K562 (cell line): Measurements from ENCODE around the gene SLC18B1. TPM values are rescaled to one million over a fixed set of nuclear protein-coding genes. Genes with fewer than 3 reads are reported as not detected.

Experiments
- ATAC-seq: fragments of 200-7000 bp; cut with Tn5 transposase; 3 replicates; pipeline ENCODE4 v1.9.1; 2020; ENCODE audit warnings: moderate library complexity
- BruUV-seq: library from RNA; stranded (reverse); fragments of 400-500 nt; replicated peaks from 2 replicates; lab custom pipeline; 2021; lab: Mats Ljungman, UMichigan
- CTCF ChIA-PET: fragments of 300-600 bp; formaldehyde crosslinking; extraction: SDS; loops from one replicate; lab custom pipeline; 2021; ENCODE audit warnings: low intra/inter-chr PET ratio; lab: Yijun Ruan, JAX
- POLR2A ChIA-PET: fragments of 300-600, 350-650 bp; sonication (Branson Sonifier 250); formaldehyde crosslinking; extraction: SDS; loops from one replicate; lab custom pipeline; 2021; ENCODE audit warnings: antibody characterized with exemption, inconsistent platforms; lab: Yijun Ruan, JAX
- DNase-seq, 4 experiments: peaks; one replicate each; pipeline versions ENCODE4 v3.0.0 to v3.0.0-alpha.2; 2011 to 2018; ENCODE audit warnings: low spot score in 3 of 4, mixed read lengths in 3 of 4; ENCODE audit errors: extremely low read depth in 1 of 4
- FAIRE-seq: peaks from 2 replicates; lab custom pipeline; 2011; peaks lifted over from hg19 to GRCh38; lab: Jason Lieb, UNC
- H2AFZ ChIP-seq: 2 replicates; pipeline ENCODE4 v1.6.0; 2011; ENCODE audit warnings: low read depth, low read length, control low read depth, inconsistent platforms
- H3K27ac ChIP-seq: fragments of 200-600 bp; 3 replicates; pipeline ENCODE4 v1.8.0; 2011; ENCODE audit warnings: low read depth, mild to moderate bottlenecking, control low read depth, inconsistent platforms, low read length, moderate library complexity, mixed read lengths; ENCODE audit errors: extremely low read depth
- H3K27me3 ChIP-seq, 2 experiments: fragments of 300-600 bp in 1 of 2; 2 replicates in 1 of 2; 3 replicates in 1 of 2; pipeline versions ENCODE4 v1.6.0 to v1.8.0; 2011; ENCODE audit warnings: inconsistent platforms in 2 of 2, low read length in 2 of 2, mild to moderate bottlenecking in 1 of 2, mixed read lengths in 1 of 2, moderate library complexity in 1 of 2; ENCODE audit not compliant: control insufficient read depth in 2 of 2, insufficient read depth in 2 of 2
- H3K36me3 ChIP-seq: fragments of 300-600 bp; 3 replicates; pipeline ENCODE4 v1.8.0; 2011; ENCODE audit warnings: mild to moderate bottlenecking, low read length, inconsistent platforms; ENCODE audit not compliant: control insufficient read depth, insufficient read depth
- H3K4me1 ChIP-seq, 2 experiments: fragments of 200-600 bp in 1 of 2; replicated peaks in 1 of 2; 2 replicates in 1 of 2; 3 replicates in 1 of 2; pipeline versions ENCODE4 v1.5.1 to v1.8.0; 2011; ENCODE audit warnings: inconsistent platforms in 2 of 2, low read length in 2 of 2, mild to moderate bottlenecking in 1 of 2, mixed read lengths in 1 of 2, moderate library complexity in 1 of 2; ENCODE audit not compliant: control insufficient read depth in 2 of 2, insufficient read depth in 2 of 2
- H3K4me2 ChIP-seq: 2 replicates; pipeline ENCODE4 v1.6.1; 2011; ENCODE audit warnings: low read length, control low read depth, inconsistent platforms, mixed read lengths; ENCODE audit not compliant: insufficient read depth
- H3K4me3 ChIP-seq: fragments of 200-600 bp; sonication (generic), shearing (Covaris generic); 2 replicates; pipeline ENCODE4 v1.5.1; 2016; ENCODE audit warnings: control low read depth, inconsistent platforms
- H3K79me2 ChIP-seq: fragments of 200-600 bp; 3 replicates; pipeline ENCODE4 v1.8.0; 2011; ENCODE audit warnings: low read length, inconsistent platforms; ENCODE audit not compliant: control insufficient read depth, insufficient read depth
- H3K9ac ChIP-seq, 2 experiments: 2 replicates each; pipeline versions ENCODE4 v1.6.0 to v1.6.1; 2011; ENCODE audit warnings: low read depth in 2 of 2, low read length in 2 of 2, control low read depth in 1 of 2, inconsistent platforms in 1 of 2, mild to moderate bottlenecking in 1 of 2, mixed read lengths in 1 of 2; ENCODE audit not compliant: insufficient read depth in 1 of 2
- H3K9me1 ChIP-seq: one replicate; pipeline ENCODE4 v1.6.0; 2011; ENCODE audit warnings: inconsistent platforms, mild to moderate bottlenecking, low read length, moderate library complexity; ENCODE audit not compliant: control insufficient read depth, insufficient read depth
- H3K9me3 ChIP-seq: replicated peaks from 2 replicates; pipeline ENCODE4 v1.5.1; 2011; ENCODE audit warnings: low read depth, low read length, inconsistent platforms; ENCODE audit not compliant: control insufficient read depth, insufficient read depth
- H4K20me1 ChIP-seq: replicated peaks from 2 replicates; pipeline ENCODE4 v1.6.1; 2011; ENCODE audit warnings: low read length, inconsistent platforms, mixed read lengths; ENCODE audit not compliant: control insufficient read depth, insufficient read depth
- CCAR2 ChIP-seq: fragments of 200-400 bp; formaldehyde crosslinking; IDR thresholded peaks from 2 replicates; pipeline ENCODE4 v1.6.1; 2017; ENCODE audit warnings: mild to moderate bottlenecking, low read depth, low read length
- DPF2 ChIP-seq: fragments of 450-650 bp; IDR thresholded peaks from 2 replicates; pipeline ENCODE4 v1.6.1; 2016
- EGR1 ChIP-seq: fragments of 450-650 bp; conservative IDR thresholded peaks from 2 replicates; pipeline ENCODE4 v1.6.1; 2017; ENCODE audit warnings: mild to moderate bottlenecking
- KDM2B ChIP-seq: fragments of 250-450 bp; sonication (Bioruptor Pico); IDR thresholded peaks from 2 replicates; pipeline ENCODE4 v1.8.0; 2021; ENCODE audit warnings: mild to moderate bottlenecking, moderate library complexity
- MAFG ChIP-seq: fragments of 450-650 bp; conservative IDR thresholded peaks from 2 replicates; pipeline ENCODE4 v1.6.1; 2016; ENCODE audit warnings: missing genetic modification characterization, missing compliant biosample characterization
- MYC ChIP-seq, 2 experiments: fragments of 250-450 bp in 1 of 2; sonication (Bioruptor Pico) in 1 of 2; IDR thresholded peaks; 2 replicates each; pipeline versions ENCODE4 v1.5.1 to v1.6.1; 2012 to 2021; ENCODE audit warnings: low read depth in 2 of 2, borderline replicate concordance in 1 of 2, improper control_type of control experiment in 1 of 2, low read length in 1 of 2, mild to moderate bottlenecking in 1 of 2, moderate library complexity in 1 of 2
- NFE2L1 ChIP-seq: fragments of 450-650 bp; IDR thresholded peaks from 2 replicates; pipeline ENCODE4 v1.6.1; 2016; ENCODE audit warnings: missing genetic modification characterization, low read depth, mild to moderate bottlenecking, missing compliant biosample characterization, moderate library complexity, borderline replicate concordance
- NR2F6 ChIP-seq: fragments of 450-650 bp; formaldehyde crosslinking; IDR thresholded peaks from 2 replicates; pipeline ENCODE4 v1.4.0; 2020; ENCODE audit warnings: mild to moderate bottlenecking
- POLR2A ChIP-seq: fragments of 450-650 bp; conservative IDR thresholded peaks from 2 replicates; pipeline ENCODE4 v1.6.1; 2016
- POLR2AphosphoS5 ChIP-seq: IDR thresholded peaks from 2 replicates; pipeline ENCODE4 v1.6.1; 2011; ENCODE audit warnings: mild to moderate bottlenecking, low read depth, low read length, moderate library complexity; ENCODE audit not compliant: control insufficient read depth, insufficient read depth
- POLR2H ChIP-seq: IDR thresholded peaks from 2 replicates; pipeline ENCODE4 v1.6.1; 2016; ENCODE audit warnings: missing genetic modification characterization, low read depth, mild to moderate bottlenecking, control low read depth, missing compliant biosample characterization, moderate library complexity
- RBM14 ChIP-seq: fragments of 200-400 bp; formaldehyde crosslinking; IDR thresholded peaks from 2 replicates; pipeline ENCODE4 v1.6.1; 2018; ENCODE audit warnings: low read depth, mild to moderate bottlenecking, low read length, moderate library complexity, borderline replicate concordance; ENCODE audit not compliant: insufficient read depth
- SAFB ChIP-seq: fragments of 200-400 bp; formaldehyde crosslinking; IDR thresholded peaks from 2 replicates; pipeline ENCODE4 v1.6.1; 2017; ENCODE audit warnings: low read depth, low read length, borderline replicate concordance
- SIN3B ChIP-seq: fragments of 450-650 bp; IDR thresholded peaks from 2 replicates; pipeline ENCODE4 v1.6.1; 2017; ENCODE audit warnings: low read depth, mild to moderate bottlenecking, moderate library complexity
- TRIM24 ChIP-seq, 2 experiments: fragments of 450-650 bp; IDR thresholded peaks; 2 replicates each; pipeline ENCODE4 v1.6.1; 2016
- YY1 ChIP-seq, 3 experiments: IDR thresholded peaks; 2 replicates each; pipeline ENCODE4 v1.6.1; 2011; ENCODE audit warnings: low read length in 2 of 3, mild to moderate bottlenecking in 2 of 3, moderate library complexity in 2 of 3, borderline replicate concordance in 1 of 3, control low read depth in 1 of 3, low read depth in 1 of 3; ENCODE audit not compliant: insufficient read depth in 3 of 3, insufficient replicate concordance in 2 of 3, control insufficient read depth in 1 of 3, insufficient read length in 1 of 3; ENCODE audit errors: extremely low read depth in 1 of 3
- ZBTB43 ChIP-seq: sonication (generic); formaldehyde crosslinking; IDR thresholded peaks from 2 replicates; pipeline ENCODE4 v1.8.0; 2023; ENCODE audit warnings: mild to moderate bottlenecking, missing genetic modification reagents
- ZNF316 ChIP-seq: fragments of 450-650 bp; IDR thresholded peaks from 2 replicates; pipeline ENCODE4 v1.6.1; 2016
- ZNF398 ChIP-seq: fragments of 250-450 bp; sonication (Bioruptor Pico); IDR thresholded peaks from 2 replicates; pipeline ENCODE4 v1.8.0; 2021; ENCODE audit warnings: moderate library complexity, mild to moderate bottlenecking, inconsistent platforms
- ZNF780A ChIP-seq: fragments of 250-450 bp; sonication (Bioruptor Pico); IDR thresholded peaks from 2 replicates; pipeline ENCODE4 v1.5.0; 2021; ENCODE audit warnings: mild to moderate bottlenecking
- ZSCAN32 ChIP-seq: fragments of 450-650 bp; formaldehyde crosslinking; IDR thresholded peaks from 2 replicates; pipeline ENCODE4 v1.4.0; 2020; ENCODE audit warnings: mild to moderate bottlenecking, moderate library complexity
- WGBS: fragments of 100-300 bp; shearing (Covaris generic); methylation state at CpG from one replicate; pipeline ENCODE4 v1.1.6; 2016; ENCODE audit warnings: low coverage, mixed read lengths; ENCODE audit not compliant: insufficient coverage; ENCODE audit errors: missing lambda C conversion rate; 5-methylcytosine and 5-hydroxymethylcytosine counted together
- in situ Hi-C: fragments of 300-500 bp; cut with MboI; formaldehyde crosslinking; loops from 4 replicates; pipeline ENCODE4 v1.15.0; 2018; ENCODE audit warnings: inconsistent platforms, mixed read lengths
- intact Hi-C: fragments of 100-400 bp; cut with micrococcal nuclease; formaldehyde crosslinking; loops from 2 replicates; pipeline ENCODE4 v1.14.2; 2022
- polyA plus RNA-seq, 8 experiments: library from polyadenylated mRNA; depleted of rRNA in 4 of 8; stranded (reverse) in 5 of 8; unstranded in 3 of 8; fragments of >200 nt; fragmentation: Nextera tagmentation in 2 of 8; fragmentation: Illumina TruSeq in 1 of 8; extraction: Ambion mirVana in 2 of 8; extraction: Trizol in 1 of 8; gene quantifications; 2 replicates each; pipeline versions ENCODE4 v1.2.1 to v1.2.3, GENCODE V29; 2011 to 2014; ENCODE audit warnings: inconsistent platforms in 1 of 8, missing spikeins in 1 of 8
- total RNA-seq, 7 experiments: library from RNA; depleted of rRNA in 6 of 7; stranded (reverse); fragments of >200 nt in 6 of 7; fragmentation: Illumina TruSeq in 2 of 7; extraction: Trizol in 2 of 7; gene quantifications; 2 replicates each; pipeline versions ENCODE4 v1.2.1 to v1.2.3, GENCODE V29; 2011 to 2021; ENCODE audit warnings: low replicate concordance in 1 of 7

Gene SLC18B1
- total and polyA plus RNA-seq, 9 of the 15 experiments (the other 6 are each of a cell fraction or from before 2014, with no cell fraction given) = 10.4 to 49.1 (median 32.0) TPM

- Histone ChIP-seq H2AFZ (no peak overlapping the region), H3K9me1 (no peaks in the 10 kb centered on the region), H3K4me3 (peak overlapping the region; percentile 76; the same call in 1 of the 2 replicates), H3K79me2 (peaks cover 56% of the 10 kb centered on the region), H4K20me1 (peaks cover 42% of the 10 kb centered on the region), H3K27ac (peak overlapping the region; percentile 52), H3K9me3 (no peaks in the 10 kb centered on the region), H3K36me3 (peaks cover 41% of the 10 kb centered on the region), H3K4me1 (peaks cover 3 to 27% of the 10 kb centered on the region in 2 experiments; a peak in 3 of 5 replicates), H3K9ac (peak overlapping the region in 1 of 2 experiments; percentile 99; a peak in 2 of 4 replicates), H3K4me2 (peak overlapping the region; percentile 98), H3K27me3 (no peaks in the 10 kb centered on the region)
- ATAC-seq (no peak), FAIRE-seq (no peak), DNase-seq (peak in 3 of 4 experiments; percentile 21 to 36 (median 22))
- ChIA-PET CTCF (no interaction called here), POLR2A (interaction anchor here (0.6 to 3.1 kb wide), 6 partner anchors 9 to 716 kb away, joined by 3 to 67 read pairs (median 3); partner anchors contain the start of gene SLC18B1)
- in situ Hi-C loops (loop anchor here (25.0 kb wide), 2 partner anchors 1179 to 1246 kb away; partner anchors contain the start of genes ENPP3, MED23 and SLC2A12), intact Hi-C loops (no loop called here)
- BruUV-seq = no TSS peak
- 16% methylated on average over 4 of the region's 4 CpGs for WGBS
- TF ChIP-seq ZSCAN32 = no peak
- no peak for TF ChIP-seq MYC (IDR thresholded peaks at IDR 0.05; ENCODE audit: low read depth, low read length)
- no peak for TF ChIP-seq MYC (CRISPR knock-in tag; IDR thresholded peaks at IDR 0.05; ENCODE audit: borderline replicate concordance, low read depth)
- peak; percentile 49 for TF ChIP-seq NFE2L1 (tag)
- TF ChIP-seq RBM14 = no peak
- no peak for TF ChIP-seq TRIM24 (IDR thresholded peaks at IDR 0.05)
- no peak for TF ChIP-seq KDM2B (CRISPR knock-in tag)
- no peak for TF ChIP-seq NR2F6
- TF ChIP-seq CCAR2 = no peak
- no peak for TF ChIP-seq ZNF398
- TF ChIP-seq ZNF780A (CRISPR knock-in tag) = no peak
- TF ChIP-seq POLR2AphosphoS5 = 0 out of 2 replicates have a peak, but pooled peaks have one; percentile 21
- peak in 1 of 3 experiments; percentile 9 for TF ChIP-seq YY1 (IDR thresholded peaks at IDR 0.05; ENCODE audit: borderline replicate concordance in 1 of 3, control insufficient read depth in 1 of 3, extremely low read depth in 1 of 3, insufficient read depth in 3 of 3, insufficient read length in 1 of 3, insufficient replicate concordance in 2 of 3, low read depth in 1 of 3, low read length in 2 of 3)
- TF ChIP-seq MAFG (tag) = peak; percentile 87
- no peak for TF ChIP-seq SAFB
- TF ChIP-seq EGR1 = no peak
- TF ChIP-seq ZNF316 = peak; percentile 90
- TF ChIP-seq DPF2 = no peak
- TF ChIP-seq POLR2A = peak; percentile 29; the same call in 1 of the 2 replicates
- no peak for TF ChIP-seq SIN3B
- no peak for TF ChIP-seq ZBTB43 (CRISPR knock-in tag)
- TF ChIP-seq POLR2H (tag) = peak; percentile 30; the same call in 1 of the 2 replicates
Observed at GRCh38 chr6:132816660-132817059, 18.2 kb upstream of the SLC18B1 start.
